ENCODE results near the gene FRMD3.
A peak's percentile ranks its signal among the peaks of the same experiment; 100 is the strongest.

FRMD3 gene

DNA sequence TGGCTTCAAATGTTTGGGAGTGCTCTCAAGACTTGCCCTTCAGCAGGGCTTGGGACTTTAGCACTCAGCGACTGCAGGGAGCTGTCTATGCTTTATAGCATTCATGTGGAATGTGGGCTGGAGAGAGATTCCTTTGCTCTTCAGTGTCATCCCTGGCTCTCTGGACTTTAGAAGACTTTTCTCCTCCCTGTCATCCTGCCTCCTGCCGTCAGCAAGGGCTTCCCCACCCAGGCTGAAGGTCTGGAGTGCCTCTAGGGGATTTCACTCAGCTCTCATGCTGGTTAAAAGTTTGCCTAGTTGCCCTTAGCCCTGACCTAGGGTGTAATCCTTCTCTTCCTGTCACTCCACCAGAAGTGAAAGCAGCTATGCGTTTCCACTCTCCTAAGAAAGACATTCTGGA lies 210.9 kb downstream of the FRMD3 start:
- Histone ChIP-seq H2BK12ac (ENCODE audit: low read length) (no peak overlapping the region), H2AK5ac (ENCODE audit: low read length) (no peak overlapping the region), H3K79me2 (ENCODE audit: control insufficient read depth, insufficient read depth, low read length, poor library complexity) (no peaks in the 10 kb centered on the region), H2AFZ (ENCODE audit: insufficient read depth, low read length, poor library complexity) (no peak overlapping the region), H2BK5ac (ENCODE audit: low read depth, low read length, poor library complexity) (no peak overlapping the region), H4K8ac (ENCODE audit: low read depth, low read length) (no peak overlapping the region), H3K27me3 (ENCODE audit: insufficient read depth, low read length) (no peaks in the 10 kb centered on the region), H3K36me3 (ENCODE audit: control insufficient read depth in 1 of 2, insufficient read depth in 2 of 2, low read length in 2 of 2) (no peaks in the 10 kb centered on the region), H3K23ac (ENCODE audit: low read length) (no peak overlapping the region), H3K4ac (ENCODE audit: low read depth, low read length) (no peak overlapping the region), H3K4me2 (ENCODE audit: low read length) (no peak overlapping the region), H4K12ac (ENCODE audit: low read depth, low read length) (no peak overlapping the region), H4K91ac (ENCODE audit: low read depth, low read length) (no peak overlapping the region), H3K4me3 (ENCODE audit: low read depth, low read length) (no peak overlapping the region), H3K79me1 (ENCODE audit: low read length) (no peaks in the 10 kb centered on the region), H3K27ac (ENCODE audit: low read depth, low read length) (no peak overlapping the region), H3K4me1 (ENCODE audit: control insufficient read depth in 1 of 2, insufficient read depth in 2 of 2, low read length in 2 of 2) (peaks cover 0 to 2% of the 10 kb centered on the region in 2 experiments), H3K9me3 (ENCODE audit: insufficient read depth, low read depth, low read length) (no peaks in the 10 kb centered on the region), H3K18ac (ENCODE audit: low read length) (no peak overlapping the region), H3K14ac (ENCODE audit: low read length) (no peak overlapping the region), H3K9ac (ENCODE audit: low read length) (no peak overlapping the region), H2BK120ac (ENCODE audit: insufficient read depth, low read length, poor library complexity) (no peak overlapping the region)
- DNase-seq, result peak; percentile 54 to 75
- no CpG with 5 or more reads among the region's 3 CpGs for WGBS (ENCODE audit: extremely low coverage, insufficient coverage, insufficient read length)

GRCh38 chr9:83323148-83323547 lies 215.1 kb downstream of the FRMD3 start:
- no peak overlapping the region for H2BK12ac ChIP-seq (ENCODE audit: low read length)
- no peak overlapping the region for H3K4me2 ChIP-seq (ENCODE audit: low read length)
- H3K36me3 ChIP-seq (ENCODE audit: control insufficient read depth in 1 of 2, insufficient read depth in 2 of 2, low read length in 2 of 2), result no peaks in the 10 kb centered on the region
- H3K4me1 ChIP-seq (ENCODE audit: control insufficient read depth in 1 of 2, insufficient read depth in 2 of 2, low read length in 2 of 2), result peaks cover 0 to 2% of the 10 kb centered on the region in 2 experiments
- H2AK5ac ChIP-seq (ENCODE audit: low read length), result no peak overlapping the region
- no peaks in the 10 kb centered on the region for H3K27me3 ChIP-seq (ENCODE audit: insufficient read depth, low read length)
- H3K79me2 ChIP-seq (ENCODE audit: control insufficient read depth, insufficient read depth, low read length, poor library complexity), result no peaks in the 10 kb centered on the region
- no peak overlapping the region for H2BK5ac ChIP-seq (ENCODE audit: low read depth, low read length, poor library complexity)
- no peak overlapping the region for H4K91ac ChIP-seq (ENCODE audit: low read depth, low read length)
- H3K18ac ChIP-seq (ENCODE audit: low read length), result no peak overlapping the region
- H2BK120ac ChIP-seq (ENCODE audit: insufficient read depth, low read length, poor library complexity), result no peak overlapping the region
- no peak overlapping the region for H3K27ac ChIP-seq (ENCODE audit: low read depth, low read length)
- H2AFZ ChIP-seq (ENCODE audit: insufficient read depth, low read length, poor library complexity), result no peak overlapping the region
- whole genome bisulfite sequencing (ENCODE audit: extremely low coverage, insufficient coverage, insufficient read length), result no CpG with 5 or more reads among the region's 3 CpGs
- DNase-seq, result no peak
- no peak overlapping the region for H4K8ac ChIP-seq (ENCODE audit: low read depth, low read length)
- no peak overlapping the region for H3K14ac ChIP-seq (ENCODE audit: low read length)
- H3K9ac ChIP-seq (ENCODE audit: low read length), result no peak overlapping the region
- H3K4ac ChIP-seq (ENCODE audit: low read depth, low read length), result no peak overlapping the region
- no peak overlapping the region for H4K12ac ChIP-seq (ENCODE audit: low read depth, low read length)
- no peaks in the 10 kb centered on the region for H3K79me1 ChIP-seq (ENCODE audit: low read length)
- no peak overlapping the region for H3K4me3 ChIP-seq (ENCODE audit: low read depth, low read length)
- H3K23ac ChIP-seq (ENCODE audit: low read length), result no peak overlapping the region
- no peaks in the 10 kb centered on the region for H3K9me3 ChIP-seq (ENCODE audit: insufficient read depth, low read depth, low read length)

- H2AFZ ChIP-seq (ENCODE audit: insufficient read depth, low read length, poor library complexity), result no peak overlapping the region
- no peak overlapping the region for H2BK120ac ChIP-seq (ENCODE audit: insufficient read depth, low read length, poor library complexity)
- H3K4me1 ChIP-seq (ENCODE audit: control insufficient read depth in 1 of 2, insufficient read depth in 2 of 2, low read length in 2 of 2), result peaks cover 0 to 2% of the 10 kb centered on the region in 2 experiments
- no peak overlapping the region for H4K8ac ChIP-seq (ENCODE audit: low read depth, low read length)
- no peaks in the 10 kb centered on the region for H3K27me3 ChIP-seq (ENCODE audit: insufficient read depth, low read length)
- no peak overlapping the region for H3K4me3 ChIP-seq (ENCODE audit: low read depth, low read length)
- no peak overlapping the region for H2BK5ac ChIP-seq (ENCODE audit: low read depth, low read length, poor library complexity)
- no peaks in the 10 kb centered on the region for H3K79me1 ChIP-seq (ENCODE audit: low read length)
- DNase-seq, result peak in 1 of 2 donors; percentile 34
- H3K27ac ChIP-seq (ENCODE audit: low read depth, low read length), result no peak overlapping the region
- H3K9me3 ChIP-seq (ENCODE audit: insufficient read depth, low read depth, low read length), result no peaks in the 10 kb centered on the region
- H2BK12ac ChIP-seq (ENCODE audit: low read length), result no peak overlapping the region
- WGBS (ENCODE audit: extremely low coverage, insufficient coverage, insufficient read length), result no CpG with 5 or more reads among the region's 1 CpG
- no peak overlapping the region for H4K91ac ChIP-seq (ENCODE audit: low read depth, low read length)
- no peaks in the 10 kb centered on the region for H3K79me2 ChIP-seq (ENCODE audit: control insufficient read depth, insufficient read depth, low read length, poor library complexity)
- H2AK5ac ChIP-seq (ENCODE audit: low read length), result no peak overlapping the region
- H3K4me2 ChIP-seq (ENCODE audit: low read length), result no peak overlapping the region
- no peak overlapping the region for H3K9ac ChIP-seq (ENCODE audit: low read length)
- no peak overlapping the region for H3K23ac ChIP-seq (ENCODE audit: low read length)
- H4K12ac ChIP-seq (ENCODE audit: low read depth, low read length), result no peak overlapping the region
- no peak overlapping the region for H3K14ac ChIP-seq (ENCODE audit: low read length)
- no peak overlapping the region for H3K18ac ChIP-seq (ENCODE audit: low read length)
- H3K36me3 ChIP-seq (ENCODE audit: control insufficient read depth in 1 of 2, insufficient read depth in 2 of 2, low read length in 2 of 2), result no peaks in the 10 kb centered on the region
- no peak overlapping the region for H3K4ac ChIP-seq (ENCODE audit: low read depth, low read length)
Measured at GRCh38 chr9:83322438-83322837, 215.8 kb downstream of the FRMD3 start.

DNA sequence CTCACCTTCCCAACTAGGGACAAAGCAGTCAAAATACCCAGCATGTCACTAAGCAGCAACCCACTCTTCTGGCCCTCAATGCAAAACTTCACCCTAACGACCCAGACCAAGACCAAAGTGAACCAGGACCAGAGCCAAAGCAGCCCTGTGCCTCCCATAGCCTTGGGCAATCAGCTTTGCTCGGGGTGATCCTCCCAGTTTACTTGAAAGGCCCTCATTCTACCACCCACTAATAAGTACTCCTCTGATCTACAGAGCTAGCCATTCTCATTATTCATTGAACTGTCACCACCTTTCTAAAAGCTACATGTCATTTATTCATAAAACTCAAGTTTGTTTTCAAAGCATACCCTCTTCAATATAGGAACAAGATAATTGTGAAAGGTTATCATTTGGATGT lies 221.0 kb downstream of the FRMD3 start:
- H2BK12ac ChIP-seq (ENCODE audit: low read length), result no peak overlapping the region
- no peaks in the 10 kb centered on the region for H3K79me1 ChIP-seq (ENCODE audit: low read length)
- no peak overlapping the region for H3K4me3 ChIP-seq (ENCODE audit: low read depth, low read length)
- H3K18ac ChIP-seq (ENCODE audit: low read length), result no peak overlapping the region
- no peak overlapping the region for H3K4me2 ChIP-seq (ENCODE audit: low read length)
- no peaks in the 10 kb centered on the region for H3K27me3 ChIP-seq (ENCODE audit: insufficient read depth, low read length)
- H4K91ac ChIP-seq (ENCODE audit: low read depth, low read length), result no peak overlapping the region
- no CpG with 5 or more reads among the region's 2 CpGs for WGBS (ENCODE audit: extremely low coverage, insufficient coverage, insufficient read length)
- no peak overlapping the region for H3K23ac ChIP-seq (ENCODE audit: low read length)
- no peak for DNase-seq
- no peaks in the 10 kb centered on the region for H3K9me3 ChIP-seq (ENCODE audit: insufficient read depth, low read depth, low read length)
- H4K12ac ChIP-seq (ENCODE audit: low read depth, low read length), result no peak overlapping the region
- no peak overlapping the region for H2AFZ ChIP-seq (ENCODE audit: insufficient read depth, low read length, poor library complexity)
- H3K79me2 ChIP-seq (ENCODE audit: control insufficient read depth, insufficient read depth, low read length, poor library complexity), result no peaks in the 10 kb centered on the region
- H3K4ac ChIP-seq (ENCODE audit: low read depth, low read length), result no peak overlapping the region
- H3K9ac ChIP-seq (ENCODE audit: low read length), result no peak overlapping the region
- H2BK5ac ChIP-seq (ENCODE audit: low read depth, low read length, poor library complexity), result no peak overlapping the region
- no peak overlapping the region for H2BK120ac ChIP-seq (ENCODE audit: insufficient read depth, low read length, poor library complexity)
- no peak overlapping the region for H3K27ac ChIP-seq (ENCODE audit: low read depth, low read length)
- H3K4me1 ChIP-seq (ENCODE audit: control insufficient read depth in 1 of 2, insufficient read depth in 2 of 2, low read length in 2 of 2), result no peaks in the 10 kb centered on the region
- H2AK5ac ChIP-seq (ENCODE audit: low read length), result no peak overlapping the region
- H3K36me3 ChIP-seq (ENCODE audit: control insufficient read depth in 1 of 2, insufficient read depth in 2 of 2, low read length in 2 of 2), result no peaks in the 10 kb centered on the region
- no peak overlapping the region for H3K14ac ChIP-seq (ENCODE audit: low read length)
- H4K8ac ChIP-seq (ENCODE audit: low read depth, low read length), result no peak overlapping the region
